B cell (primary cell): ENCODE measurements around the gene COASY. TPM values are rescaled to one million over a fixed set of nuclear protein-coding genes. Genes with fewer than 3 reads are reported as not detected.
A peak's percentile ranks its signal among the peaks of the same experiment; 100 is the strongest.
"Not testable (repeated sequence)": the region's sequence is repeated elsewhere in the genome, so short reads cannot be mapped to it uniquely, and the experiment has no call there.

Source experiments
- ATAC-seq: fragments of 200-7000 bp; cut with Tn5 transposase; one replicate; pipeline ENCODE4 v1.10.0; 2021; ENCODE audit warnings: low read depth, mild to moderate bottlenecking, moderate number of reproducible peaks, moderate library complexity
- CTCF ChIA-PET: fragments of 350-600 bp; sonication (Branson Sonifier 250); formaldehyde crosslinking; loops from one replicate; lab custom pipeline; 2021; ENCODE audit warnings: antibody characterized with exemption, inconsistent platforms; lab: Charles Lee
- POLR2A ChIA-PET: fragments of 350-600 bp; sonication (Branson Sonifier 250); formaldehyde crosslinking; loops from one replicate; lab custom pipeline; 2021; ENCODE audit warnings: antibody characterized with exemption; lab: Charles Lee
- DNase-seq: peaks from one replicate; pipeline ENCODE4 v3.0.0; 2013
- H2AFZ ChIP-seq: 2 replicates; pipeline ENCODE4 v1.6.1; 2012; ENCODE audit warnings: mild to moderate bottlenecking, low read depth, low read length; ENCODE audit not compliant: insufficient read depth, poor library complexity, severe bottlenecking
- H3K27ac ChIP-seq, 2 donors: 1 replicate in 1 of 2; 2 replicates in 1 of 2; pipeline ENCODE4 v1.5.1; 2012 to 2013; ENCODE audit warnings: low read length in 2 of 2, mild to moderate bottlenecking in 2 of 2, moderate library complexity in 1 of 2
- H3K27me3 ChIP-seq, 4 experiments: fragments of 200-600 bp in 1 of 4; sonication (generic) in 1 of 4; replicated peaks in 1 of 4; 1 replicate in 2 of 4; 2 replicates in 2 of 4; pipeline versions ENCODE4 v1.6.1 to v1.7.0; 2013 to 2016; ENCODE audit warnings: low read length in 3 of 4, mild to moderate bottlenecking in 2 of 4, mixed read lengths in 1 of 4, moderate library complexity in 1 of 4; ENCODE audit not compliant: insufficient read depth in 4 of 4, control insufficient read depth in 3 of 4; ENCODE audit errors: control extremely low read depth in 1 of 4
- H3K36me3 ChIP-seq, 2 experiments: replicated peaks in 1 of 2; 1 replicate in 1 of 2; 2 replicates in 1 of 2; pipeline versions ENCODE4 v1.6.1 to v1.7.1; 2013; ENCODE audit warnings: low read length in 1 of 2; ENCODE audit not compliant: insufficient read depth in 2 of 2, control insufficient read depth in 1 of 2; ENCODE audit errors: control extremely low read depth in 1 of 2, extremely low read depth in 1 of 2
- H3K4me1 ChIP-seq, 2 donors: fragments of 200-600 bp in 1 of 2; sonication (generic) in 1 of 2; 1 replicate in 1 of 2; 2 replicates in 1 of 2; pipeline versions ENCODE4 v1.5.1 to v1.6.1; 2013 to 2017; ENCODE audit warnings: low read length in 2 of 2; ENCODE audit not compliant: control insufficient read depth in 2 of 2, insufficient read depth in 2 of 2
- H3K4me2 ChIP-seq: replicated peaks from 2 replicates; pipeline ENCODE3; 2012; ENCODE audit warnings: mild to moderate bottlenecking, low read depth, low read length; ENCODE audit not compliant: poor library complexity, severe bottlenecking
- H3K4me3 ChIP-seq, 5 experiments: fragments of 200-600 bp in 1 of 5; sonication (generic) in 1 of 5; 1 replicate in 3 of 5; 2 replicates in 2 of 5; pipeline versions ENCODE4 v1.5.1 to v1.7.0; 2011 to 2016; ENCODE audit warnings: low read length in 4 of 5, mild to moderate bottlenecking in 4 of 5, low read depth in 2 of 5, control low read depth in 1 of 5, moderate library complexity in 1 of 5; ENCODE audit not compliant: insufficient read depth in 1 of 5; ENCODE audit errors: control extremely low read depth in 1 of 5, extremely low read depth in 1 of 5
- H3K79me2 ChIP-seq: fragments of 200-600 bp; sonication (generic); one replicate; pipeline ENCODE4 v1.6.0; 2016; ENCODE audit warnings: low read length; ENCODE audit not compliant: control insufficient read depth, insufficient read depth
- H3K9ac ChIP-seq: fragments of 200-600 bp; sonication (generic); 2 replicates; pipeline ENCODE4 v1.6.1; 2017; ENCODE audit warnings: mild to moderate bottlenecking, low read length, moderate library complexity
- H3K9me3 ChIP-seq, 3 donors: one replicate each; pipeline versions ENCODE4 v1.6.1 to v1.7.1; 2013; ENCODE audit warnings: low read length in 2 of 3; ENCODE audit not compliant: control insufficient read depth in 2 of 3, insufficient read depth in 1 of 3; ENCODE audit errors: control extremely low read depth in 1 of 3
- H4K20me1 ChIP-seq: 2 replicates; pipeline ENCODE4 v1.6.0; 2012; ENCODE audit warnings: mild to moderate bottlenecking, low read length; ENCODE audit not compliant: insufficient read depth, control insufficient read depth, poor library complexity, severe bottlenecking
- H3K27ac Mint-ChIP-seq: one replicate; pipeline ENCODE4 v1.8.0; 2021; ENCODE audit warnings: mixed read lengths
- H3K27me3 Mint-ChIP-seq: one replicate; pipeline ENCODE4 v1.8.0; 2021; ENCODE audit warnings: mixed read lengths
- H3K4me1 Mint-ChIP-seq: one replicate; pipeline ENCODE4 v1.8.0; 2021; ENCODE audit warnings: mixed read lengths
- H3K4me3 Mint-ChIP-seq: one replicate; pipeline ENCODE4 v1.8.0; 2021; ENCODE audit warnings: mixed read lengths
- H3K9me3 Mint-ChIP-seq: one replicate; pipeline ENCODE4 v1.8.0; 2022; ENCODE audit warnings: mixed read lengths; ENCODE audit not compliant: insufficient read depth
- CTCF ChIP-seq: fragments of 200-600 bp; IDR thresholded peaks from one replicate; pipeline ENCODE4 v1.8.0; 2022; ENCODE audit warnings: antibody characterized with exemption, mild to moderate bottlenecking
- EZH2 ChIP-seq: IDR thresholded peaks from 2 replicates; pipeline ENCODE4 v1.6.1; 2012; ENCODE audit warnings: borderline replicate concordance, low read depth, mild to moderate bottlenecking, moderate library complexity, low read length; ENCODE audit not compliant: insufficient read depth, poor library complexity, severe bottlenecking
- WGBS: methylation state at CpG from one replicate; pipeline ENCODE4 v1.1.5; 2013; ENCODE audit warnings: missing lambda C conversion rate; ENCODE audit not compliant: insufficient coverage; 5-methylcytosine and 5-hydroxymethylcytosine counted together
- intact Hi-C: fragments of 100-400 bp; cut with micrococcal nuclease; formaldehyde crosslinking; loops from one replicate; pipeline ENCODE4 v1.10.0; 2022
- polyA plus RNA-seq: library from polyadenylated mRNA; depleted of rRNA; stranded (reverse); fragments of >200 nt; gene quantifications from 2 replicates; pipeline ENCODE4 v1.2.3, GENCODE V29; 2012
- total RNA-seq, 2 donors: library from RNA; stranded (reverse); fragments of 120-200 nt in 1 of 2; gene quantifications; 1 replicate in 1 of 2; 2 replicates in 1 of 2; pipeline versions ENCODE4 v1.2.3 to v1.2.4, GENCODE V29; 2013 to 2022

Gene COASY
- total and polyA plus RNA-seq, 2 donors (not counting 1 experiment from before 2014, with no cell fraction given), result 76.6 to 82.3 TPM

GRCh38 chr17:42555122-42555622, 6.8 kb upstream of the COASY start:
- Mint-ChIP-seq H3K9me3 (no peaks in the 10 kb centered on the region), H3K4me1 (peaks cover 20% of the 10 kb centered on the region), H3K4me3 (peak overlapping the region; percentile 96), H3K27me3 (no peaks in the 10 kb centered on the region), H3K27ac (peak overlapping the region; percentile 98)
- Histone ChIP-seq H2AFZ (peak overlapping the region; percentile 84), H3K9me3 (no peaks in the 10 kb centered on the region), H3K4me1 (peaks cover 15 to 27% of the 10 kb centered on the region in 2 donors), H4K20me1 (peaks cover 6% of the 10 kb centered on the region), H3K79me2 (peaks cover 17% of the 10 kb centered on the region), H3K9ac (peak overlapping the region; percentile 88), H3K4me2 (peak overlapping the region; percentile 97), H3K27me3 (no peaks in the 10 kb centered on the region), H3K27ac (peak overlapping the region; percentile 88 to 96), H3K4me3 (peak overlapping the region; percentile 61 to 99 (median 90)), H3K36me3 (no peaks in the 10 kb centered on the region)
- peak; percentile 3 for ATAC-seq
- WGBS, result 60% methylated on average over 1 of the region's 4 CpGs
- POLR2A ChIA-PET, result interaction anchor here (0.5 to 1.7 kb wide), 8 partner anchors 8 to 761 kb away, joined by 4 to 18 read pairs (median 6); partner anchors contain the start of genes COASY, MLX, NAGLU and PSMC3IP
- no peak for DNase-seq
- intact Hi-C loops, result loop anchor here (2.0 kb wide), 1 partner anchor 18 kb away; the partner anchor contains the start of gene NAGLU
- CTCF ChIA-PET, result interaction anchor here (1.0 to 2.7 kb wide), 7 partner anchors 10 to 31 kb away, joined by 3 to 17 read pairs (median 4); partner anchors contain the start of genes MLX, NAGLU and PSMC3IP
- TF ChIP-seq EZH2 (no peak), CTCF (no peak)

- 71% methylated on average over 5 of the region's 5 CpGs for WGBS
- intact Hi-C loops, result loop anchor here (2.0 kb wide), 1 partner anchor 19 kb away; the partner anchor contains the start of gene NAGLU
- POLR2A ChIA-PET, H3K4me2 ChIP-seq, H3K27ac ChIP-seq, DNase-seq, H2AFZ ChIP-seq, H3K27me3 Mint-ChIP-seq, H3K9me3 ChIP-seq, H3K9ac ChIP-seq, H3K36me3 ChIP-seq, ATAC-seq, H3K27me3 ChIP-seq, H3K4me3 ChIP-seq, CTCF ChIA-PET, H3K9me3 Mint-ChIP-seq, H4K20me1 ChIP-seq: not testable (repeated sequence)
- Mint-ChIP-seq H3K27ac (peak overlapping the region; percentile 73), H3K4me3 (peak overlapping the region; percentile 96), H3K4me1 (peaks cover 19% of the 10 kb centered on the region)
- peaks cover 15 to 27% of the 10 kb centered on the region in 2 donors for H3K4me1 ChIP-seq
- H3K79me2 ChIP-seq, result peaks cover 22% of the 10 kb centered on the region
Observed at GRCh38 chr17:42555961-42556617, 5.9 kb upstream of the COASY start.
